Measurements from ENCODE around the gene STIL.

STIL gene

GRCh38 chr1:47235241-47235681 is 78.7 kb downstream of the STIL start:
- DNase-seq (ENCODE audit: low read depth), result no peak

- no peak for DNase-seq (ENCODE audit: low read depth)
Observed at GRCh38 chr1:47233186-47233585, 80.8 kb downstream of the STIL start.

- DNase-seq (ENCODE audit: low read depth), result no peak
Observed at GRCh38 chr1:47232187-47232874, 81.6 kb downstream of the STIL start, which contains the start of gene TAL1. Gene TAL1 (minus strand): TSS chr1:47232225. CDS start chr1:47225888, 6,337 bp downstream.

GRCh38 chr1:47231301-47232186 is 82.4 kb downstream of the STIL start:
- DNase-seq (ENCODE audit: low read depth), result no peak

GRCh38 chr1:47230692-47231300 is 83.2 kb downstream of the STIL start:
- DNase-seq (ENCODE audit: low read depth), result no peak

- no peak for DNase-seq (ENCODE audit: low read depth)
Observed at GRCh38 chr1:47229886-47230691, 83.9 kb downstream of the STIL start.

- no peak for DNase-seq (ENCODE audit: low read depth)
Observed at GRCh38 chr1:47229031-47229885, 84.7 kb downstream of the STIL start.

GRCh38 chr1:47228644-47229030 is 85.3 kb downstream of the STIL start:
- no peak for DNase-seq (ENCODE audit: low read depth)

- DNase-seq (ENCODE audit: low read depth), result no peak
Observed at GRCh38 chr1:47227341-47228232, 86.4 kb downstream of the STIL start.

- DNase-seq (ENCODE audit: low read depth), result no peak
Observed at GRCh38 chr1:47226839-47227215, 87.1 kb downstream of the STIL start.

GRCh38 chr1:47226121-47226838 is 87.7 kb downstream of the STIL start:
- DNase-seq (ENCODE audit: low read depth), result no peak

- no peak for DNase-seq (ENCODE audit: low read depth)
Observed at GRCh38 chr1:47225430-47226100, 88.4 kb downstream of the STIL start.

GRCh38 chr1:47224676-47225399 is 89.1 kb downstream of the STIL start:
- no peak for DNase-seq (ENCODE audit: low read depth)

GRCh38 chr1:47223921-47224675 is 89.8 kb downstream of the STIL start:
- no peak for DNase-seq (ENCODE audit: low read depth)

GRCh38 chr1:47223174-47223920 is 90.6 kb downstream of the STIL start:
- DNase-seq (ENCODE audit: low read depth), result no peak

GRCh38 chr1:47222476-47222875 is 91.5 kb downstream of the STIL start:
- no peak for DNase-seq (ENCODE audit: low read depth)

Measured in stimulated activated CD4-positive, alpha-beta T cell treated with anti-CD3 and anti-CD28 coated beads, Interleukin-2, amount 100 ng/mL, for 4 hours (primary cell).